Neuron (in vitro differentiated cells): ENCODE data around the gene JHY.

Experiments
- H2AFZ ChIP-seq: one replicate; pipeline ENCODE4 v1.6.1; 2013; ENCODE audit warnings: low read depth, mild to moderate bottlenecking, inconsistent platforms, low read length, moderate library complexity
- H3K27me3 ChIP-seq: one replicate; pipeline ENCODE4 v1.6.1; 2013; ENCODE audit warnings: low read length; ENCODE audit not compliant: insufficient read depth
- H3K36me3 ChIP-seq: one replicate; pipeline ENCODE4 v1.6.1; 2013; ENCODE audit warnings: low read length; ENCODE audit not compliant: insufficient read depth
- H3K4me1 ChIP-seq: one replicate; pipeline ENCODE4 v1.6.1; 2013; ENCODE audit warnings: low read length; ENCODE audit not compliant: insufficient read depth
- H3K4me3 ChIP-seq: 2 replicates; pipeline ENCODE4 v1.5.1; 2013; ENCODE audit warnings: mild to moderate bottlenecking, low read length, moderate library complexity
- H3K9me3 ChIP-seq: one replicate; pipeline ENCODE4 v1.6.1; 2013; ENCODE audit warnings: low read length

JHY gene

GRCh38 chr11:122882189-122882856, at the start of gene JHY:
Gene JHY, plus strand, starts transcription at chr11:122882759. Its CDS starts 3,091 bp downstream, at chr11:122885850.
- Histone ChIP-seq H3K9me3 (no peaks in the 10 kb centered on the region), H3K4me1 (peaks cover 24% of the 10 kb centered on the region), H2AFZ (peak within 1 kb of the TSS; percentile 82), H3K36me3 (no peaks in the 10 kb centered on the region), H3K4me3 (peak within 1 kb of the TSS; percentile 45), H3K27me3 (peaks cover 43% of the 10 kb centered on the region)

GRCh38 chr11:122833846-122834464, 48.6 kb upstream of the JHY start:
- no peak overlapping the region for H2AFZ ChIP-seq
- H3K4me3 ChIP-seq: no peak overlapping the region
- no peaks in the 10 kb centered on the region for H3K27me3 ChIP-seq

GRCh38 chr11:122836916-122837315, 45.6 kb upstream of the JHY start:
- Histone ChIP-seq H3K4me3 (no peak overlapping the region), H3K9me3 (no peaks in the 10 kb centered on the region), H2AFZ (no peak overlapping the region), H3K4me1 (peaks cover 20% of the 10 kb centered on the region), H3K27me3 (no peaks in the 10 kb centered on the region), H3K36me3 (no peaks in the 10 kb centered on the region)

More at GRCh38 chr11:122833846-122834464, 48.6 kb upstream of the JHY start:
- Histone ChIP-seq H3K36me3 (no peaks in the 10 kb centered on the region), H3K4me1 (peaks cover 13% of the 10 kb centered on the region), H3K9me3 (no peaks in the 10 kb centered on the region)

GRCh38 chr11:122837528-122838346, 44.8 kb upstream of the JHY start:
- H3K4me3 ChIP-seq: no peak overlapping the region
- H3K27me3 ChIP-seq: no peaks in the 10 kb centered on the region
- H3K4me1 ChIP-seq: peaks cover 16% of the 10 kb centered on the region
- no peak overlapping the region for H2AFZ ChIP-seq
- no peaks in the 10 kb centered on the region for H3K36me3 ChIP-seq
- no peaks in the 10 kb centered on the region for H3K9me3 ChIP-seq

GRCh38 chr11:122843281-122844141, 39.0 kb upstream of the JHY start:
- Histone ChIP-seq H3K4me3 (no peak overlapping the region), H3K4me1 (peaks cover 7% of the 10 kb centered on the region), H3K36me3 (no peaks in the 10 kb centered on the region), H3K27me3 (no peaks in the 10 kb centered on the region), H2AFZ (no peak overlapping the region), H3K9me3 (no peaks in the 10 kb centered on the region)

- Histone ChIP-seq H3K9me3 (no peaks in the 10 kb centered on the region), H3K4me3 (no peak overlapping the region), H2AFZ (no peak overlapping the region), H3K36me3 (no peaks in the 10 kb centered on the region), H3K27me3 (no peaks in the 10 kb centered on the region), H3K4me1 (peaks cover 5% of the 10 kb centered on the region)
These were observed 35.1 kb upstream of the JHY start for GRCh38 chr11:122847466-122847865.

GRCh38 chr11:122848186-122848585, 34.4 kb upstream of the JHY start:
- Histone ChIP-seq H3K36me3 (no peaks in the 10 kb centered on the region), H2AFZ (no peak overlapping the region), H3K4me3 (no peak overlapping the region), H3K9me3 (no peaks in the 10 kb centered on the region), H3K27me3 (no peaks in the 10 kb centered on the region), H3K4me1 (peaks cover 5% of the 10 kb centered on the region)

- H3K9me3 ChIP-seq: no peaks in the 10 kb centered on the region
- H3K36me3 ChIP-seq: no peaks in the 10 kb centered on the region
- H3K27me3 ChIP-seq: no peaks in the 10 kb centered on the region
- H2AFZ ChIP-seq: no peak overlapping the region
- H3K4me1 ChIP-seq: peaks cover 5% of the 10 kb centered on the region
- no peak overlapping the region for H3K4me3 ChIP-seq
These were observed 32.4 kb upstream of the JHY start for GRCh38 chr11:122850076-122850631.

GRCh38 chr11:122851366-122851966, 31.1 kb upstream of the JHY start:
- Histone ChIP-seq H3K27me3 (no peaks in the 10 kb centered on the region), H3K4me1 (peaks cover 5% of the 10 kb centered on the region), H3K36me3 (no peaks in the 10 kb centered on the region), H3K9me3 (no peaks in the 10 kb centered on the region), H3K4me3 (no peak overlapping the region), H2AFZ (no peak overlapping the region)

GRCh38 chr11:122852074-122852795, 30.3 kb upstream of the JHY start:
- H3K9me3 ChIP-seq: no peaks in the 10 kb centered on the region
- no peak overlapping the region for H2AFZ ChIP-seq
- no peaks in the 10 kb centered on the region for H3K36me3 ChIP-seq
- peaks cover 5% of the 10 kb centered on the region for H3K4me1 ChIP-seq
- H3K27me3 ChIP-seq: no peaks in the 10 kb centered on the region
- no peak overlapping the region for H3K4me3 ChIP-seq

GRCh38 chr11:122852796-122853160, 29.8 kb upstream of the JHY start:
- H3K4me3 ChIP-seq: no peak overlapping the region
- H2AFZ ChIP-seq: no peak overlapping the region
- H3K4me1 ChIP-seq: peaks cover 5% of the 10 kb centered on the region
- no peaks in the 10 kb centered on the region for H3K27me3 ChIP-seq
- no peaks in the 10 kb centered on the region for H3K9me3 ChIP-seq
- no peaks in the 10 kb centered on the region for H3K36me3 ChIP-seq

- H3K36me3 ChIP-seq: no peaks in the 10 kb centered on the region
- H2AFZ ChIP-seq: peak overlapping the region; percentile 66
- H3K4me1 ChIP-seq: peaks cover 5% of the 10 kb centered on the region
- H3K27me3 ChIP-seq: no peaks in the 10 kb centered on the region
- H3K4me3 ChIP-seq: no peak overlapping the region
- H3K9me3 ChIP-seq: no peaks in the 10 kb centered on the region
These were observed 29.3 kb upstream of the JHY start for GRCh38 chr11:122853261-122853660.
